PC-3 (cell line): ENCODE results near the gene NAP1L4. TPM values are rescaled to one million over a fixed set of nuclear protein-coding genes. Genes with fewer than 3 reads are reported as not detected.

Experiments
- ATAC-seq: fragments of 200-7000 bp; cut with Tn5 transposase; 2 replicates; pipeline ENCODE4 v1.9.1; 2020; ENCODE audit warnings: mild to moderate bottlenecking, moderate library complexity
- BruUV-seq: library from RNA; stranded (reverse); fragments of 400-500 nt; replicated peaks from 2 replicates; lab custom pipeline; 2021; lab: Mats Ljungman, UMichigan
- CTCF ChIA-PET: fragments of 300-600 bp; sonication (Branson Sonifier 250); formaldehyde crosslinking; loops from one replicate; lab custom pipeline; 2022; ENCODE audit warnings: antibody characterized with exemption; lab: Charles Lee
- POLR2A ChIA-PET: fragments of 300-600 bp; sonication (Branson Sonifier 250); formaldehyde crosslinking; loops from one replicate; lab custom pipeline; 2022; ENCODE audit warnings: antibody characterized with exemption; ENCODE audit not compliant: unreplicated experiment; lab: Charles Lee
- DNase-seq: peaks from one replicate; pipeline ENCODE4 v3.0.0-alpha.2; 2015
- H2AFZ ChIP-seq: fragments of 300-600 bp; sonication (generic); 2 replicates; pipeline ENCODE4 v1.6.0; 2016; ENCODE audit warnings: antibody characterized with exemption, low read length
- H3F3A ChIP-seq: fragments of 300-600 bp; sonication (generic); one replicate; pipeline ENCODE4 v1.6.0; 2017; ENCODE audit warnings: antibody characterized with exemption, low read length, control low read depth, mild to moderate bottlenecking; ENCODE audit not compliant: unreplicated experiment
- H3K27ac ChIP-seq: fragments of 300-600 bp; sonication (generic); 2 replicates; pipeline ENCODE4 v1.5.1; 2016; ENCODE audit warnings: mild to moderate bottlenecking, low read length
- H3K27me3 ChIP-seq: fragments of 300-600 bp; sonication (generic); 2 replicates; pipeline ENCODE4 v1.6.1; 2016; ENCODE audit warnings: low read length, mixed read lengths
- H3K36me3 ChIP-seq: fragments of 300-600 bp; sonication (generic); 2 replicates; pipeline ENCODE4 v1.6.1; 2016; ENCODE audit warnings: low read depth, mixed run types, low read length, mixed read lengths
- H3K4me1 ChIP-seq: fragments of 300-600 bp; sonication (generic); 2 replicates; pipeline ENCODE4 v1.5.1; 2016; ENCODE audit warnings: low read length; ENCODE audit not compliant: insufficient read depth
- H3K4me2 ChIP-seq: fragments of 300-600 bp; sonication (generic); 2 replicates; pipeline ENCODE4 v1.6.0; 2016; ENCODE audit warnings: low read length
- H3K4me3 ChIP-seq: fragments of 300-600 bp; sonication (generic); 2 replicates; pipeline ENCODE4 v1.5.1; 2016; ENCODE audit warnings: mild to moderate bottlenecking, low read length, mixed read lengths
- H3K79me2 ChIP-seq: fragments of 300-600 bp; sonication (generic); 2 replicates; pipeline ENCODE4 v1.6.1; 2017; ENCODE audit warnings: low read length, mixed read lengths
- H3K9ac ChIP-seq: fragments of 300-600 bp; sonication (generic); 2 replicates; pipeline ENCODE4 v1.6.0; 2016; ENCODE audit warnings: mild to moderate bottlenecking, low read length
- H3K9me2 ChIP-seq: fragments of 300-600 bp; sonication (generic); replicated peaks from 2 replicates; pipeline ENCODE4 v1.6.1; 2016; ENCODE audit warnings: mixed run types, low read length, mixed read lengths
- H3K9me3 ChIP-seq: fragments of 300-600 bp; sonication (generic); 2 replicates; pipeline ENCODE4 v1.6.1; 2016; ENCODE audit warnings: low read length, mixed read lengths
- H4K20me1 ChIP-seq: fragments of 300-600 bp; sonication (generic); 2 replicates; pipeline ENCODE4 v1.6.1; 2016; ENCODE audit warnings: low read length, mixed read lengths
- EZH2 ChIP-seq: fragments of 300-600 bp; sonication (generic); IDR thresholded peaks from one replicate; pipeline ENCODE4 v1.6.1; 2017; ENCODE audit warnings: antibody characterized with exemption, mild to moderate bottlenecking, low read length; ENCODE audit not compliant: unreplicated experiment
- EZH2phosphoT487 ChIP-seq: fragments of 300-600 bp; sonication (generic); IDR thresholded peaks from 2 replicates; pipeline ENCODE4 v1.6.1; 2018; ENCODE audit warnings: mild to moderate bottlenecking, antibody characterized with exemption, low read length, borderline replicate concordance
- intact Hi-C: fragments of 100-400 bp; cut with micrococcal nuclease; formaldehyde crosslinking; loops from 2 replicates; pipeline ENCODE4 v1.9.0; 2023
- total RNA-seq: library from RNA; depleted of rRNA; stranded (reverse); fragments of >200 nt; gene quantifications from 2 replicates; pipeline ENCODE4 v1.2.3, GENCODE V29; 2014
- TF ChIP-seq, protein P1 (sequence below): fragments of 300-600 bp; sonication (generic); conservative IDR thresholded peaks from 2 replicates; pipeline ENCODE4 v1.5.1; 2017; ENCODE audit warnings: antibody characterized with exemption, low read depth, mild to moderate bottlenecking, low read length

Gene NAP1L4
- total RNA-seq, 1 experiment from 2014 or later, result 115 TPM

DNA sequence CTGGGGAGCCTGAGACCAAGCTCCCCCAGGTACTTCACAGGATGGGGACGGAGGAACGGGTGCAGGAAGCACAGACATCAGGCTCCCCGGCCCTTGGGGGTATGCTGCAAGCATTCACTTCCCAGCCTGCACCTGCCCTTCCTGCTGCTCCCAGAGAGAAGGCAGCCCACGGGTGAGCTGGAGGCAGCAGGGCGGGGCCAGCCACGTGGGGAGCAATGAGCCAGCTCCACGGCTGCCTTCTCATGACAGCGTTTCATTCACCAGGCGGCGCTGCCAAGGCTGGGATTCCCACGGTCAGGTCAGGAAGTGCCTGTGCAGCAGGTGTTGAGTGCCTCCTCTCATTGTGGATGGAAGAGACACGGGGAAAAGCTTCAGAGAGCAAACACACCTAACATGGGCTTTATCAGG is 48.4 kb downstream of the NAP1L4 start:
- BruUV-seq, result no TSS peak
- H3K79me2 ChIP-seq, result no peaks in the 10 kb centered on the region
- H3K9ac ChIP-seq, result no peak overlapping the region
- TF ChIP-seq EZH2phosphoT487, result no peak
- no peak for TF ChIP-seq EZH2
- TF ChIP-seq, protein P1, sequence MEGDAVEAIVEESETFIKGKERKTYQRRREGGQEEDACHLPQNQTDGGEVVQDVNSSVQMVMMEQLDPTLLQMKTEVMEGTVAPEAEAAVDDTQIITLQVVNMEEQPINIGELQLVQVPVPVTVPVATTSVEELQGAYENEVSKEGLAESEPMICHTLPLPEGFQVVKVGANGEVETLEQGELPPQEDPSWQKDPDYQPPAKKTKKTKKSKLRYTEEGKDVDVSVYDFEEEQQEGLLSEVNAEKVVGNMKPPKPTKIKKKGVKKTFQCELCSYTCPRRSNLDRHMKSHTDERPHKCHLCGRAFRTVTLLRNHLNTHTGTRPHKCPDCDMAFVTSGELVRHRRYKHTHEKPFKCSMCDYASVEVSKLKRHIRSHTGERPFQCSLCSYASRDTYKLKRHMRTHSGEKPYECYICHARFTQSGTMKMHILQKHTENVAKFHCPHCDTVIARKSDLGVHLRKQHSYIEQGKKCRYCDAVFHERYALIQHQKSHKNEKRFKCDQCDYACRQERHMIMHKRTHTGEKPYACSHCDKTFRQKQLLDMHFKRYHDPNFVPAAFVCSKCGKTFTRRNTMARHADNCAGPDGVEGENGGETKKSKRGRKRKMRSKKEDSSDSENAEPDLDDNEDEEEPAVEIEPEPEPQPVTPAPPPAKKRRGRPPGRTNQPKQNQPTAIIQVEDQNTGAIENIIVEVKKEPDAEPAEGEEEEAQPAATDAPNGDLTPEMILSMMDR, result no peak
- ATAC-seq, result no peak
- no peaks in the 10 kb centered on the region for H3K9me2 ChIP-seq
- H2AFZ ChIP-seq, result no peak overlapping the region
- DNase-seq, result no peak
- peaks cover 19% of the 10 kb centered on the region for H3K4me1 ChIP-seq
- intact Hi-C loops, result no loop called here
- CTCF ChIA-PET, result interaction anchor here (0.5 kb wide), 1 partner anchor 27 kb away, joined by 4 read pairs; no protein-coding TSS in a partner anchor
- no peaks in the 10 kb centered on the region for H3K27me3 ChIP-seq
- H3K36me3 ChIP-seq, result peaks cover 20% of the 10 kb centered on the region
- no peak overlapping the region for H3K4me3 ChIP-seq
- H4K20me1 ChIP-seq, result no peaks in the 10 kb centered on the region
- H3K9me3 ChIP-seq, result peaks cover 5% of the 10 kb centered on the region; the same call in 1 of the 2 replicates
- POLR2A ChIA-PET, result no interaction called here
- no peak overlapping the region for H3K4me2 ChIP-seq
- peak overlapping the region; percentile 44 for H3K27ac ChIP-seq
- H3F3A ChIP-seq, result no peaks in the 10 kb centered on the region

DNA sequence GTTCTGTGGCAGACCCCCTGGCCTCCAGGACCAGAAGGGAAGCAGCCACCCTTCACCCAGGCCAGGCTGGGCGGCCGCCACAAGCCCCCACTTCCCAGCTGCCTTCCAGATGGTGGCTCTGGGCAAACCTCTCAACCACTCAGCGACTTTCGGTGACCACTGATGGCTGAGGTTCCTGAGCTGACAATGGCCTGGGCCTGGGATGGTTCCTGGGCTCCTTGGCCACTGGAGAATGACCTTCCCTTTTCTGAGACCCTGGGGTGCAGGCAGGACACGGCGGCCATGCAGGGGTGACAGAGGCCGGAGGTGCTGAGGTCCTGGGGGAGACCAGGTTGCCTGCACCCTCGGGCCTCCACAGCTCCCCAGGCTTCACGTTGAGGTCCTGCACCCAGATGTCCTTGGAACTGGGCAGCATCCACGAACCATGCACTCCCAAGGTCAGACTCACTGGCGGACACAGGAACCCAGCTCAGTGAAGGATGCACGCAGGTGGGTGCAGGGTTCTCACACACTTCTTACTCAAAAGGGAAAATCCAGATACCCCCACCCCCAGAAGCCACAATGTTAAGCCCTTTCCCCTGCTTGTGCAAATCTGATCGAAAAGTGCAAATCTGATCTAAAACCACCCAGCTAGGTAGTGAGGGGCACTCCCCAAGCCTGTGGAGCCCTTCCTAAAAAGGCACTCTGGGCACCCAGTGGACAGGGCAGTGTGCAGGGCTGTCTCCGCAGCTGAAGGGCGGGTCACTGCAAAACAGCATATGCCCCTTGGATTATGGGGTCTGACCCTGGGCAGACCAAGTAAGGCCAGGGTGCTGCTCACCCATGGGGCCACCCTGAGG is 49.0 kb downstream of the NAP1L4 start:
- Histone ChIP-seq H3K79me2 (no peaks in the 10 kb centered on the region), H3K27ac (no peak overlapping the region; the same call in 1 of the 2 replicates), H3K4me2 (no peak overlapping the region), H3K27me3 (no peaks in the 10 kb centered on the region), H4K20me1 (no peaks in the 10 kb centered on the region), H3K4me1 (peaks cover 19% of the 10 kb centered on the region), H3K4me3 (no peak overlapping the region), H3K9me2 (no peaks in the 10 kb centered on the region), H3K9me3 (peaks cover 8% of the 10 kb centered on the region; the same call in 1 of the 2 replicates), H3K36me3 (peaks cover 19% of the 10 kb centered on the region), H3K9ac (no peak overlapping the region), H3F3A (no peaks in the 10 kb centered on the region), H2AFZ (no peak overlapping the region)
- intact Hi-C loops, result no loop called here
- POLR2A ChIA-PET, result no interaction called here
- TF ChIP-seq EZH2 (no peak), EZH2phosphoT487 (no peak)
- TF ChIP-seq, protein P1, result no peak
- ATAC-seq, result no peak
- no TSS peak for BruUV-seq
- CTCF ChIA-PET, result interaction anchor here (0.5 kb wide), 1 partner anchor 27 kb away, joined by 4 read pairs; no protein-coding TSS in a partner anchor
- DNase-seq, result no peak

DNA sequence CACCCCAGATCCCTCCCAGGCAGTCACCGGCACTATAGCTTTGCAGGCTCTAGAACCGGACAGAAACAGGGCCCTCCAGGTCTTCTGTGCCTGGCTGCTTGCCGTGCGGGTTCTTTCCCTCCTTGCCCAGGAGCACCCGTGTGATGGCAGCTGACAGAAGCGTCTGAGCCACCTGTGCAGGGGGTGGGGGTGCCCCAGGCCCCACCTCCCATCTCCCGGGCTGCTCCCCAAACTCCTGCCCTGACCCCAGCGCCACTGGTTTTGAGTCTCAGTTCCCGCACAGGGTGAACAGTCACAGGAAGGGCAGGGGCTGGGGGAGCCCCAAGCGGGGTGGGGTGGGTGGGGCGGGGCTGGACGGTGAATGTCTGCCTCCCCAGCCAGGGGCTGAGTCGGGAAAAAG is 49.7 kb downstream of the NAP1L4 start:
- no peaks in the 10 kb centered on the region for H4K20me1 ChIP-seq
- intact Hi-C loops, result no loop called here
- TF ChIP-seq, protein P1, result no peak
- TF ChIP-seq EZH2phosphoT487 (no peak), EZH2 (no peak)
- peaks cover 19% of the 10 kb centered on the region for H3K4me1 ChIP-seq
- peaks cover 19% of the 10 kb centered on the region for H3K36me3 ChIP-seq
- no peak overlapping the region for H3K4me3 ChIP-seq
- H3K9me3 ChIP-seq, result peaks cover 12% of the 10 kb centered on the region; the same call in 1 of the 2 replicates
- no peaks in the 10 kb centered on the region for H3K27me3 ChIP-seq
- no peak overlapping the region for H2AFZ ChIP-seq
- no peaks in the 10 kb centered on the region for H3F3A ChIP-seq
- no TSS peak for BruUV-seq
- no peak overlapping the region for H3K27ac ChIP-seq
- ATAC-seq, result no peak
- no peaks in the 10 kb centered on the region for H3K9me2 ChIP-seq
- CTCF ChIA-PET, result no interaction called here
- no peak for DNase-seq
- POLR2A ChIA-PET, result no interaction called here
- H3K4me2 ChIP-seq, result no peak overlapping the region
- H3K9ac ChIP-seq, result no peak overlapping the region
- no peaks in the 10 kb centered on the region for H3K79me2 ChIP-seq
